Osteoblast (primary cell): Measurements from ENCODE around the gene SCN9A. TPM values are rescaled to one million over a fixed set of nuclear protein-coding genes. Genes with fewer than 3 reads are reported as not detected.

Source experiments
- DNase-seq: peaks from one replicate; pipeline ENCODE4 v3.0.0; 2011; ENCODE audit warnings: low spot score, mixed read lengths; ENCODE audit not compliant: insufficient read length; ENCODE audit errors: missing footprints
- H2AFZ ChIP-seq: 2 replicates; pipeline ENCODE4 v1.6.0; 2011; ENCODE audit warnings: mild to moderate bottlenecking, low read length
- H3K27ac ChIP-seq: 2 replicates; pipeline ENCODE4 v1.5.1; 2011; ENCODE audit warnings: mild to moderate bottlenecking, low read depth, low read length, moderate library complexity
- H3K27me3 ChIP-seq: 2 replicates; pipeline ENCODE4 v1.6.0; 2012; ENCODE audit warnings: mild to moderate bottlenecking, control low read depth, inconsistent platforms, low read length, moderate library complexity; ENCODE audit not compliant: insufficient read depth
- H3K36me3 ChIP-seq: 2 replicates; pipeline ENCODE4 v1.5.1; 2011; ENCODE audit warnings: mild to moderate bottlenecking, low read length, control low read depth, moderate library complexity; ENCODE audit not compliant: insufficient read depth
- H3K4me1 ChIP-seq: 2 replicates; pipeline ENCODE4 v1.5.1; 2011; ENCODE audit warnings: mild to moderate bottlenecking, low read length, control low read depth, moderate library complexity; ENCODE audit not compliant: insufficient read depth
- H3K4me2 ChIP-seq: 2 replicates; pipeline ENCODE4 v1.6.0; 2011; ENCODE audit warnings: mild to moderate bottlenecking, low read length; ENCODE audit not compliant: insufficient read depth
- H3K4me3 ChIP-seq: fragments of 200-600 bp; sonication (generic); 3 replicates; pipeline ENCODE4 v1.5.1; 2012; ENCODE audit warnings: mild to moderate bottlenecking, low read length, inconsistent platforms; ENCODE audit not compliant: insufficient read depth
- H3K79me2 ChIP-seq: 2 replicates; pipeline ENCODE4 v1.6.0; 2012; ENCODE audit warnings: mild to moderate bottlenecking, low read length, control low read depth, inconsistent platforms; ENCODE audit not compliant: insufficient read depth
- H3K9me3 ChIP-seq: 2 replicates; pipeline ENCODE4 v1.5.1; 2011; ENCODE audit warnings: low read depth, low read length, control low read depth
- H4K20me1 ChIP-seq: 2 replicates; pipeline ENCODE4 v1.6.0; 2012; ENCODE audit warnings: mild to moderate bottlenecking, low read length, control low read depth; ENCODE audit not compliant: insufficient read depth
- total RNA-seq: library from RNA; depleted of rRNA; stranded (reverse); fragments of >200 nt; gene quantifications from 2 replicates; pipeline ENCODE4 v1.2.3, GENCODE V29; 2012
- TF ChIP-seq, protein P1 (sequence below): IDR thresholded peaks from 2 replicates; pipeline ENCODE4 v1.5.1; 2011; ENCODE audit warnings: mild to moderate bottlenecking, low read depth, low read length, moderate library complexity; ENCODE audit errors: extremely low read depth

Gene SCN9A
- total RNA-seq, 1 donor: 1.8 TPM

DNA sequence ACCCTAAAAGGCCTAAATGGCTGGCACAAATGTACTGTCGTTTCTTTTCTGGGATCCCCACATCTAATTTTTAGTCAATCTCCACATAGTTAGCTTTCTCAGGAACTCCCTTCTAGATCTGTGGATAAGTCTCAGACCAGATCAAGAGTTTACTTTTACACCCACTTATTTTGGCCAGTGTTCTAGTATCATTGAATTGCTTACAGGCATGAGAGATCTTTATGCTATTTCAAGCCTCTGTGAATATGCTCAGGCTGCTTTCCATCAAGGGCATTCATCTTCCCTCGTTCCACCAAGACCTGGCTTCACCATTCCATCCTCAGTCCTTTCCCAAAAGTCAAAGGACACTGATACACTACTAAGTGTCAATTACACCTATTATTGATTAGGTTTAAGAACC lies 220.2 kb downstream of the SCN9A start:
- no peaks in the 10 kb centered on the region for H3K27me3 ChIP-seq

GRCh38 chr2:166154685-166155338 lies 220.9 kb downstream of the SCN9A start:
- Histone ChIP-seq H3K79me2 (no peaks in the 10 kb centered on the region), H2AFZ (no peak overlapping the region), H3K9me3 (no peaks in the 10 kb centered on the region), H3K36me3 (no peaks in the 10 kb centered on the region), H3K4me3 (no peak overlapping the region), H3K27ac (no peak overlapping the region), H3K4me2 (no peak overlapping the region), H3K4me1 (no peaks in the 10 kb centered on the region), H4K20me1 (no peaks in the 10 kb centered on the region), H3K27me3 (no peaks in the 10 kb centered on the region)
- TF ChIP-seq, protein P1, sequence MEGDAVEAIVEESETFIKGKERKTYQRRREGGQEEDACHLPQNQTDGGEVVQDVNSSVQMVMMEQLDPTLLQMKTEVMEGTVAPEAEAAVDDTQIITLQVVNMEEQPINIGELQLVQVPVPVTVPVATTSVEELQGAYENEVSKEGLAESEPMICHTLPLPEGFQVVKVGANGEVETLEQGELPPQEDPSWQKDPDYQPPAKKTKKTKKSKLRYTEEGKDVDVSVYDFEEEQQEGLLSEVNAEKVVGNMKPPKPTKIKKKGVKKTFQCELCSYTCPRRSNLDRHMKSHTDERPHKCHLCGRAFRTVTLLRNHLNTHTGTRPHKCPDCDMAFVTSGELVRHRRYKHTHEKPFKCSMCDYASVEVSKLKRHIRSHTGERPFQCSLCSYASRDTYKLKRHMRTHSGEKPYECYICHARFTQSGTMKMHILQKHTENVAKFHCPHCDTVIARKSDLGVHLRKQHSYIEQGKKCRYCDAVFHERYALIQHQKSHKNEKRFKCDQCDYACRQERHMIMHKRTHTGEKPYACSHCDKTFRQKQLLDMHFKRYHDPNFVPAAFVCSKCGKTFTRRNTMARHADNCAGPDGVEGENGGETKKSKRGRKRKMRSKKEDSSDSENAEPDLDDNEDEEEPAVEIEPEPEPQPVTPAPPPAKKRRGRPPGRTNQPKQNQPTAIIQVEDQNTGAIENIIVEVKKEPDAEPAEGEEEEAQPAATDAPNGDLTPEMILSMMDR: no peak
- DNase-seq: no peak

More for the DNA sequence above, 220.2 kb downstream of the SCN9A start:
- H4K20me1 ChIP-seq: no peaks in the 10 kb centered on the region
- H3K4me3 ChIP-seq: no peak overlapping the region
- H3K36me3 ChIP-seq: no peaks in the 10 kb centered on the region
- H3K27ac ChIP-seq: no peak overlapping the region
- H3K4me1 ChIP-seq: no peaks in the 10 kb centered on the region
- no peak overlapping the region for H3K4me2 ChIP-seq
- H3K79me2 ChIP-seq: no peaks in the 10 kb centered on the region
- no peaks in the 10 kb centered on the region for H3K9me3 ChIP-seq
- DNase-seq: no peak
- TF ChIP-seq, protein P1: no peak
- H2AFZ ChIP-seq: no peak overlapping the region

- Histone ChIP-seq H3K36me3 (no peaks in the 10 kb centered on the region), H3K27ac (no peak overlapping the region), H3K4me3 (no peak overlapping the region), H3K27me3 (no peaks in the 10 kb centered on the region), H3K9me3 (no peaks in the 10 kb centered on the region), H3K4me1 (no peaks in the 10 kb centered on the region), H4K20me1 (no peaks in the 10 kb centered on the region), H3K4me2 (no peak overlapping the region), H3K79me2 (no peaks in the 10 kb centered on the region), H2AFZ (no peak overlapping the region)
- TF ChIP-seq, protein P1: no peak
- no peak for DNase-seq
Observed at GRCh38 chr2:166152064-166152463, 223.7 kb downstream of the SCN9A start.

- Histone ChIP-seq H3K4me1 (no peaks in the 10 kb centered on the region), H3K9me3 (no peaks in the 10 kb centered on the region), H3K4me3 (no peak overlapping the region), H2AFZ (no peak overlapping the region), H3K4me2 (no peak overlapping the region), H3K36me3 (no peaks in the 10 kb centered on the region), H3K27ac (no peak overlapping the region), H3K27me3 (no peaks in the 10 kb centered on the region), H4K20me1 (no peaks in the 10 kb centered on the region), H3K79me2 (no peaks in the 10 kb centered on the region)
- DNase-seq: no peak
- TF ChIP-seq, protein P1: no peak
Observed at GRCh38 chr2:166148500-166149400, 227.0 kb downstream of the SCN9A start.
